ENCODE data around the gene SLC17A7.

DNA sequence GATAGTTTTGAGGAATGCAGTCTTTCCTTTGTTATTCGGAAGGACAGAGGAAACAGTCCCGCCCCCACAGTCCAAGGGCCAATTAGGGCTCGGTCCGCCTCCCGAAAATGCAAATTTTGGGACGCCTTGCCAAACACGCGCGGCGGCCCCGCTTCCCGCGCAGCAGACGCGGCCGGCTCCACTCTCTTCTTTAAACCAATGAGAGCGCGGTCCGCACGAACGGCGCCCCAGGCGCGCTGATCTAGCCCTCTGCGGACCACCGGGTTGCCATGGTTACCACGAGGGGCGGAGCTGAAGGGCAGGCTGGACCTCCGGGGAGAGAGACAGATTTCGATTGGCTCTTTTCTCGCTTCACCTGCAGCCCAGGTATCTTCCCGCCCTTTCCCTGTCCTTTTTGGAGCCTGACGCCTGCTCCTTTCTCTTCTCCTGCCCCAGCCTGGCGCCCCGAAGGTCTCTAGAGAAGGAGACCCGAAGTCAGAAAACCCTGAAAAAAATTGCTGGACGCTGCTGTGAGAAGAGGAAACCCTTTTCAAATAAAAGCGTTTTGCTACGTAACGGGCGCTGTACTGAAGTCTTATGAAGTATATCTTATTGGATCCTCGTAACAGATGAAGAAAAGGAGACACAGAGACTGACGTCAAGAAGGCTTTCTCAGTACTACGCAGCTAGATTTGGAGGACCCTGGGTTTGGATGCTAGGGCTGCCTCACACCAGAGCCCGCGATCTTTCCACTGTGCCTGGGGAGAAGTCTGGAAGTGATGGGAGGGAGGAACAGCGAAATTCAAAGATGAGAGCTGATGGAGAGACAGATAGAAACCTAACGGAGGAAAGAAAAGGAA is 20.1 kb downstream of the SLC17A7 start:
- TF ChIP-seq, protein P1, sequence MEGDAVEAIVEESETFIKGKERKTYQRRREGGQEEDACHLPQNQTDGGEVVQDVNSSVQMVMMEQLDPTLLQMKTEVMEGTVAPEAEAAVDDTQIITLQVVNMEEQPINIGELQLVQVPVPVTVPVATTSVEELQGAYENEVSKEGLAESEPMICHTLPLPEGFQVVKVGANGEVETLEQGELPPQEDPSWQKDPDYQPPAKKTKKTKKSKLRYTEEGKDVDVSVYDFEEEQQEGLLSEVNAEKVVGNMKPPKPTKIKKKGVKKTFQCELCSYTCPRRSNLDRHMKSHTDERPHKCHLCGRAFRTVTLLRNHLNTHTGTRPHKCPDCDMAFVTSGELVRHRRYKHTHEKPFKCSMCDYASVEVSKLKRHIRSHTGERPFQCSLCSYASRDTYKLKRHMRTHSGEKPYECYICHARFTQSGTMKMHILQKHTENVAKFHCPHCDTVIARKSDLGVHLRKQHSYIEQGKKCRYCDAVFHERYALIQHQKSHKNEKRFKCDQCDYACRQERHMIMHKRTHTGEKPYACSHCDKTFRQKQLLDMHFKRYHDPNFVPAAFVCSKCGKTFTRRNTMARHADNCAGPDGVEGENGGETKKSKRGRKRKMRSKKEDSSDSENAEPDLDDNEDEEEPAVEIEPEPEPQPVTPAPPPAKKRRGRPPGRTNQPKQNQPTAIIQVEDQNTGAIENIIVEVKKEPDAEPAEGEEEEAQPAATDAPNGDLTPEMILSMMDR (IDR thresholded peaks at IDR 0.05): no peak
- TF ChIP-seq POLR2A (IDR thresholded peaks at IDR 0.05): no peak
- TF ChIP-seq POLR2AphosphoS5 (IDR thresholded peaks at IDR 0.05): no peak
- no peak for TF ChIP-seq EP300 (IDR thresholded peaks at IDR 0.05)
